HepG2 (cell line): ENCODE data around the gene SNX9. TPM values are rescaled to one million over a fixed set of nuclear protein-coding genes. Genes with fewer than 3 reads are reported as not detected.

Experiments used
- ASH2L ChIP-seq: fragments of 300-600, 200-600 bp; sonication (generic); IDR thresholded peaks from 2 replicates; pipeline ENCODE4 v1.7.0; 2017; ENCODE audit warnings: low read depth, mild to moderate bottlenecking, moderate library complexity, mixed read lengths, low read length; ENCODE audit not compliant: insufficient read length
- DR1 ChIP-seq: sonication (generic); formaldehyde crosslinking; IDR thresholded peaks from 2 replicates; pipeline ENCODE4 v1.8.0; 2021; ENCODE audit warnings: mild to moderate bottlenecking, missing genetic modification reagents, inconsistent platforms
- E2F1 ChIP-seq: sonication (generic); formaldehyde crosslinking; IDR thresholded peaks from 2 replicates; pipeline ENCODE4 v1.5.0; 2020; ENCODE audit warnings: missing genetic modification reagents
- HNRNPLL ChIP-seq: fragments of 200-400 bp; formaldehyde crosslinking; IDR thresholded peaks from 2 replicates; pipeline ENCODE4 v1.6.1; 2017; ENCODE audit warnings: mild to moderate bottlenecking, low read depth, low read length; ENCODE audit not compliant: poor library complexity, severe bottlenecking
- NCOR1 ChIP-seq: fragments of 200-600 bp; sonication (generic); IDR thresholded peaks from 2 replicates; pipeline ENCODE4 v1.7.0; 2017; ENCODE audit warnings: antibody characterized with exemption, low read length, borderline replicate concordance
- NFATC3 ChIP-seq: sonication (generic); formaldehyde crosslinking; IDR thresholded peaks from 2 replicates; pipeline ENCODE4 v1.5.1; 2020; ENCODE audit warnings: mild to moderate bottlenecking, missing genetic modification reagents
- PRDM4 ChIP-seq: sonication (generic); formaldehyde crosslinking; IDR thresholded peaks from 2 replicates; pipeline ENCODE4 v1.9.0; 2021; ENCODE audit warnings: missing genetic modification reagents, borderline replicate concordance
- WIZ ChIP-seq: sonication (generic); formaldehyde crosslinking; IDR thresholded peaks from 2 replicates; pipeline ENCODE4 v1.5.1; 2020; ENCODE audit warnings: mild to moderate bottlenecking, missing genetic modification reagents
- ZBTB14 ChIP-seq: sonication (generic); formaldehyde crosslinking; IDR thresholded peaks from 2 replicates; pipeline ENCODE4 v1.4.0; 2020; ENCODE audit warnings: missing genetic modification reagents
- ZBTB39 ChIP-seq: sonication (generic); formaldehyde crosslinking; IDR thresholded peaks from 2 replicates; pipeline ENCODE4 v1.5.0; 2020; ENCODE audit warnings: missing genetic modification reagents
- ZBTB44 ChIP-seq: sonication (generic); formaldehyde crosslinking; IDR thresholded peaks from 2 replicates; pipeline ENCODE4 v1.4.0; 2020; ENCODE audit warnings: missing genetic modification reagents
- ZNF101 ChIP-seq: sonication (generic); formaldehyde crosslinking; IDR thresholded peaks from 2 replicates; pipeline ENCODE4 v1.4.0; 2020; ENCODE audit warnings: mild to moderate bottlenecking, low read depth, missing genetic modification reagents, borderline replicate concordance
- ZNF34 ChIP-seq: sonication (generic); formaldehyde crosslinking; IDR thresholded peaks from 2 replicates; pipeline ENCODE4 v1.4.0; 2020; ENCODE audit warnings: mild to moderate bottlenecking, missing genetic modification reagents, borderline replicate concordance
- ZNF350 ChIP-seq: sonication (generic); formaldehyde crosslinking; IDR thresholded peaks from 2 replicates; pipeline ENCODE4 v1.4.0; 2020; ENCODE audit warnings: mild to moderate bottlenecking, low read depth, missing genetic modification reagents, borderline replicate concordance
- ZNF431 ChIP-seq: sonication (generic); formaldehyde crosslinking; IDR thresholded peaks from 2 replicates; pipeline ENCODE4 v1.9.0; 2022; ENCODE audit warnings: missing genetic modification reagents, low read depth, mild to moderate bottlenecking, borderline replicate concordance
- ZNF513 ChIP-seq: sonication (generic); formaldehyde crosslinking; conservative IDR thresholded peaks from 2 replicates; pipeline ENCODE4 v1.5.0; 2020; ENCODE audit warnings: missing genetic modification reagents
- ZNF557 ChIP-seq: sonication (generic); formaldehyde crosslinking; IDR thresholded peaks from 2 replicates; pipeline ENCODE4 v1.4.0; 2020; ENCODE audit warnings: missing genetic modification reagents
- polyA plus RNA-seq, 8 experiments: library from polyadenylated mRNA; depleted of rRNA in 3 of 8; stranded (reverse) in 7 of 8; unstranded in 1 of 8; fragments of >200 nt; fragmentation: Illumina TruSeq in 4 of 8; extraction: Trizol in 4 of 8; gene quantifications; 2 replicates each; pipeline versions ENCODE4 v1.2.1 to v1.2.3, GENCODE V29; 2011 to 2016; ENCODE audit warnings: low read depth in 4 of 8, missing spikeins in 1 of 8, mixed read lengths in 1 of 8; ENCODE audit not compliant: insufficient read depth in 1 of 8
- total RNA-seq, 5 experiments: library from RNA; depleted of rRNA; stranded (reverse); fragments of >200 nt; fragmentation: Illumina TruSeq; extraction: Trizol; gene quantifications; 2 replicates each; pipeline ENCODE4 v1.2.3, GENCODE V29; 2016; ENCODE audit warnings: low read depth in 1 of 5

Gene SNX9
- total and polyA plus RNA-seq, 2 of the 13 experiments (the other 11 are each of a cell fraction or from before 2014, with no cell fraction given) = 21.9 to 36.0 TPM

GRCh38 chr6:157982563-157983405 is 159.7 kb downstream of the SNX9 start (continued):
- TF ChIP-seq ZNF34 (CRISPR knock-in tag) (no peak; the same call in 1 of the 2 replicates), E2F1 (CRISPR knock-in tag) (no peak), DR1 (CRISPR knock-in tag) (no peak), ZNF557 (CRISPR knock-in tag) (0 out of 2 replicates have a peak, but pooled peaks have one; percentile 12), ZBTB44 (CRISPR knock-in tag) (no peak), PRDM4 (CRISPR knock-in tag) (no peak), NFATC3 (CRISPR knock-in tag) (no peak), HNRNPLL (no peak), WIZ (no peak), ZNF101 (no peak), NCOR1 (0 out of 2 replicates have a peak, but pooled peaks have one; percentile 38), ZNF350 (CRISPR knock-in tag) (peak; percentile 24; the same call in 1 of the 2 replicates), ASH2L (peak; percentile 34), ZBTB14 (CRISPR knock-in tag) (no peak), ZNF431 (CRISPR knock-in tag) (no peak), ZBTB39 (CRISPR knock-in tag) (no peak), ZNF513 (CRISPR knock-in tag) (no peak)
